Smooth muscle cell (in vitro differentiated cells): Measurements from ENCODE around the gene SCUBE2. TPM values are rescaled to one million over a fixed set of nuclear protein-coding genes. Genes with fewer than 3 reads are reported as not detected.

Source experiments
- DNase-seq: peaks from one replicate; lab custom pipeline; 2025; ENCODE audit not compliant: unreplicated experiment; lab: John Stamatoyannopoulos, UW
- H2AFZ ChIP-seq: fragments of 200-600 bp; sonication (generic); 2 replicates; pipeline ENCODE4 v1.6.0; 2016; ENCODE audit warnings: antibody characterized with exemption, low read depth, mild to moderate bottlenecking
- H3F3A ChIP-seq: fragments of 200-600 bp; sonication (generic); 2 replicates; pipeline ENCODE4 v1.6.0; 2017; ENCODE audit warnings: antibody characterized with exemption, low read depth
- H3K27ac ChIP-seq: fragments of 200-600 bp; sonication (generic); 2 replicates; pipeline ENCODE4 v1.5.1; 2016; ENCODE audit warnings: low read depth, mild to moderate bottlenecking
- H3K27me3 ChIP-seq: fragments of 200-600 bp; sonication (generic); 2 replicates; pipeline ENCODE4 v1.6.1; 2016; ENCODE audit warnings: low read depth, mild to moderate bottlenecking
- H3K36me3 ChIP-seq: fragments of 200-600 bp; sonication (generic); 2 replicates; pipeline ENCODE4 v1.5.1; 2016; ENCODE audit warnings: low read depth
- H3K4me1 ChIP-seq: fragments of 200-600 bp; sonication (generic); 2 replicates; pipeline ENCODE4 v1.5.1; 2016; ENCODE audit warnings: low read depth
- H3K4me2 ChIP-seq: fragments of 200-600 bp; sonication (generic); 2 replicates; pipeline ENCODE4 v1.6.0; 2016; ENCODE audit warnings: mild to moderate bottlenecking
- H3K4me3 ChIP-seq: fragments of 200-600 bp; sonication (generic); 2 replicates; pipeline ENCODE4 v1.5.1; 2016; ENCODE audit warnings: mild to moderate bottlenecking
- H3K79me2 ChIP-seq: fragments of 200-600 bp; sonication (generic); 2 replicates; pipeline ENCODE4 v1.6.0; 2016; ENCODE audit warnings: low read depth, mild to moderate bottlenecking
- H3K9ac ChIP-seq: fragments of 200-600 bp; sonication (generic); 2 replicates; pipeline ENCODE4 v1.6.0; 2016; ENCODE audit warnings: low read depth
- H3K9me3 ChIP-seq: fragments of 200-600 bp; sonication (generic); replicated peaks from 2 replicates; pipeline ENCODE4 v1.5.1; 2016; ENCODE audit warnings: low read depth
- H4K20me1 ChIP-seq: fragments of 200-600 bp; sonication (generic); 2 replicates; pipeline ENCODE4 v1.6.0; 2016; ENCODE audit warnings: low read depth
- CTCF ChIP-seq: fragments of 200-600 bp; sonication (generic); IDR thresholded peaks from 2 replicates; pipeline ENCODE4 v1.5.1; 2017; ENCODE audit warnings: borderline replicate concordance, mild to moderate bottlenecking, antibody characterized with exemption; ENCODE audit not compliant: insufficient read depth, poor library complexity, severe bottlenecking
- WGBS: methylation state at CpG from one replicate; pipeline ENCODE4 v1.1.7; 2016; ENCODE audit warnings: low lambda C conversion rate; 5-methylcytosine and 5-hydroxymethylcytosine counted together
- polyA plus RNA-seq: library from polyadenylated mRNA; unstranded; fragments of >200 nt; fragmentation: Nextera tagmentation; extraction: Ambion mirVana; gene quantifications from 2 replicates; pipeline ENCODE4 v1.2.1, GENCODE V29; 2016
- total RNA-seq: library from RNA; depleted of rRNA; stranded (reverse); fragments of >200 nt; gene quantifications from 2 replicates; pipeline ENCODE4 v1.2.3, GENCODE V29; 2014

Gene SCUBE2
- total and polyA plus RNA-seq, 2 experiments from 2014 or later, result 2.2 to 5.0 TPM

GRCh38 chr11:9056467-9056866, 34.9 kb downstream of the SCUBE2 start:
- TF ChIP-seq CTCF, result no peak
- Histone ChIP-seq H3K9ac (no peak overlapping the region), H3F3A (no peaks in the 10 kb centered on the region), H3K36me3 (no peaks in the 10 kb centered on the region), H3K9me3 (no peaks in the 10 kb centered on the region), H4K20me1 (no peaks in the 10 kb centered on the region), H3K27me3 (no peaks in the 10 kb centered on the region), H3K4me1 (no peaks in the 10 kb centered on the region), H3K4me3 (no peak overlapping the region), H3K79me2 (no peaks in the 10 kb centered on the region), H3K27ac (no peak overlapping the region), H3K4me2 (no peak overlapping the region), H2AFZ (no peak overlapping the region)
- 91% methylated on average over 6 of the region's 6 CpGs for WGBS
- DNase-seq, result no peak

- no peaks in the 10 kb centered on the region for H3K27me3 ChIP-seq
- WGBS, result 89% methylated on average over 7 of the region's 7 CpGs
- peaks cover 4% of the 10 kb centered on the region for H3K4me1 ChIP-seq
- H3K4me3 ChIP-seq, result no peak overlapping the region
- no peak overlapping the region for H3K27ac ChIP-seq
- H2AFZ ChIP-seq, result no peak overlapping the region
- H3K9ac ChIP-seq, result no peak overlapping the region
- no peak for DNase-seq
- no peaks in the 10 kb centered on the region for H3K9me3 ChIP-seq
- H3F3A ChIP-seq, result peaks cover 4% of the 10 kb centered on the region
- TF ChIP-seq CTCF, result no peak
- H4K20me1 ChIP-seq, result no peaks in the 10 kb centered on the region
- H3K79me2 ChIP-seq, result no peaks in the 10 kb centered on the region
- H3K36me3 ChIP-seq, result no peaks in the 10 kb centered on the region
- no peak overlapping the region for H3K4me2 ChIP-seq
Observed at GRCh38 chr11:9053316-9054035, 37.9 kb downstream of the SCUBE2 start.

- no peak overlapping the region for H3K4me2 ChIP-seq
- no peaks in the 10 kb centered on the region for H4K20me1 ChIP-seq
- DNase-seq, result no peak
- H3K4me1 ChIP-seq, result peaks cover 15% of the 10 kb centered on the region
- peaks cover 14% of the 10 kb centered on the region for H3F3A ChIP-seq
- no peaks in the 10 kb centered on the region for H3K36me3 ChIP-seq
- no peak overlapping the region for H3K4me3 ChIP-seq
- 89% methylated on average over 3 of the region's 3 CpGs for WGBS
- H3K27ac ChIP-seq, result no peak overlapping the region
- no peak overlapping the region for H3K9ac ChIP-seq
- H2AFZ ChIP-seq, result no peak overlapping the region
- no peaks in the 10 kb centered on the region for H3K9me3 ChIP-seq
- no peaks in the 10 kb centered on the region for H3K27me3 ChIP-seq
- H3K79me2 ChIP-seq, result no peaks in the 10 kb centered on the region
- no peak for TF ChIP-seq CTCF
Observed at GRCh38 chr11:9052316-9052715, 39.1 kb downstream of the SCUBE2 start.

- H3K79me2 ChIP-seq, result no peaks in the 10 kb centered on the region
- H3K27me3 ChIP-seq, result no peaks in the 10 kb centered on the region
- H3K9me3 ChIP-seq, result no peaks in the 10 kb centered on the region
- no peaks in the 10 kb centered on the region for H4K20me1 ChIP-seq
- no peak overlapping the region for H3K4me3 ChIP-seq
- peaks cover 18% of the 10 kb centered on the region for H3K4me1 ChIP-seq
- H3K27ac ChIP-seq, result no peak overlapping the region
- no peak overlapping the region for H3K4me2 ChIP-seq
- H3K9ac ChIP-seq, result no peak overlapping the region
- H3K36me3 ChIP-seq, result no peaks in the 10 kb centered on the region
- H3F3A ChIP-seq, result peaks cover 19% of the 10 kb centered on the region
- WGBS, result 100% methylated on average over 2 of the region's 2 CpGs
- DNase-seq, result no peak
- H2AFZ ChIP-seq, result no peak overlapping the region
- TF ChIP-seq CTCF, result no peak
Observed at GRCh38 chr11:9049959-9050358, 41.4 kb downstream of the SCUBE2 start.
